ENCODE data around the gene VPS4A.
"Not testable (repeated sequence)": the region's sequence is repeated elsewhere in the genome, so short reads cannot be mapped to it uniquely, and the experiment has no call there.

Gene VPS4A

GRCh38 chr16:69310653-69311532 is at the start of gene VPS4A:
Gene VPS4A, plus strand, starts transcription at chr16:69311350. Its CDS starts 162 bp downstream, at chr16:69311512.
- peak; percentile 94 for DNase-seq (ENCODE audit: low read depth)

- DNase-seq (ENCODE audit: low read depth), result no peak
Observed at GRCh38 chr16:69266334-69267063, 44.7 kb upstream of the VPS4A start.

GRCh38 chr16:69267633-69268032 is 43.5 kb upstream of the VPS4A start:
- DNase-seq (ENCODE audit: low read depth), result no peak

GRCh38 chr16:69270395-69270794 is 40.8 kb upstream of the VPS4A start:
- no peak for DNase-seq (ENCODE audit: low read depth)

GRCh38 chr16:69270831-69271230 is 40.3 kb upstream of the VPS4A start:
- DNase-seq (ENCODE audit: low read depth), result no peak

- DNase-seq (ENCODE audit: low read depth), result no peak
Observed at GRCh38 chr16:69273009-69273408, 38.1 kb upstream of the VPS4A start.

GRCh38 chr16:69274699-69275235 is 36.4 kb upstream of the VPS4A start:
- DNase-seq (ENCODE audit: low read depth), result no peak

GRCh38 chr16:69276148-69277115 is 34.7 kb upstream of the VPS4A start:
- no peak for DNase-seq (ENCODE audit: low read depth)

GRCh38 chr16:69277413-69277812 is 33.7 kb upstream of the VPS4A start:
- no peak for DNase-seq (ENCODE audit: low read depth)

- DNase-seq (ENCODE audit: low read depth), result no peak
Observed at GRCh38 chr16:69283851-69284250, 27.3 kb upstream of the VPS4A start.

GRCh38 chr16:69285240-69285639 is 25.9 kb upstream of the VPS4A start:
- DNase-seq (ENCODE audit: low read depth), result no peak

- no peak for DNase-seq (ENCODE audit: low read depth)
Observed at GRCh38 chr16:69286941-69287713, 24.0 kb upstream of the VPS4A start.

GRCh38 chr16:69291657-69292056 is 19.5 kb upstream of the VPS4A start:
- not testable (repeated sequence) for DNase-seq (ENCODE audit: low read depth)

GRCh38 chr16:69293401-69293800 is 17.7 kb upstream of the VPS4A start:
- DNase-seq (ENCODE audit: low read depth), result no peak

- no peak for DNase-seq (ENCODE audit: low read depth)
Observed at GRCh38 chr16:69294051-69294450, 17.1 kb upstream of the VPS4A start.

- DNase-seq (ENCODE audit: low read depth), result not testable (repeated sequence)
Observed at GRCh38 chr16:69296771-69297170, 14.4 kb upstream of the VPS4A start.

GRCh38 chr16:69298261-69298660 is 12.9 kb upstream of the VPS4A start:
- no peak for DNase-seq (ENCODE audit: low read depth)

GRCh38 chr16:69301187-69301586 is 10.0 kb upstream of the VPS4A start:
- DNase-seq (ENCODE audit: low read depth), result no peak

GRCh38 chr16:69301861-69302260 is 9.3 kb upstream of the VPS4A start:
- no peak for DNase-seq (ENCODE audit: low read depth)

GRCh38 chr16:69302301-69302700 is 8.8 kb upstream of the VPS4A start:
- no peak for DNase-seq (ENCODE audit: low read depth)

GRCh38 chr16:69306031-69306430 is 5.1 kb upstream of the VPS4A start:
- DNase-seq (ENCODE audit: low read depth), result no peak
